ENCODE results near the gene ESPN. TPM values are rescaled to one million over a fixed set of nuclear protein-coding genes. Genes with fewer than 3 reads are reported as not detected.
A peak's percentile ranks its signal among the peaks of the same experiment; 100 is the strongest.

ESPN gene
- total RNA-seq, 1 experiment from 2014 or later: 53.1 TPM

DNA sequence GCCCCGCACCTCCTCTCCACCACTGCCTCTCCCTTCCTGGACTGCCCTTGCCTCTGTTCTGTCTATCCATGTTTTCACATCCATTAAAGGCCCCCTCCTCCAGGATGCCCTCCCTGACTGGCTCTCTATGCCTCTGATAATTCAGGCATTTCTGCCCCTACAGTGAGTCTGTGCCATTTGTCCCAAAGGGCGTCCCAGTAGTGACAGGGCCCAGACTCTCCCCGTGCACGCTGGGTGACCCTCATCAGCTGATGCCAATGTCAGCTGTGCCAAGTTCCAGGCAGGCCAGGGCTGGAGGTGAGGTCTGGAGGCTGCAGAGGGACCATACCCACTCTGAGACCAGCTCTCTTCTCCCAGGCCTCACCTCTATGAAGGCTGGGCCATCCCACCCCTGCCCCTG lies 70.1 kb downstream of the ESPN start:
- Histone ChIP-seq H4K91ac (ENCODE audit: insufficient read length, low read depth, low read length) (no peak overlapping the region), H2BK12ac (ENCODE audit: insufficient read length, low read depth, low read length) (no peak overlapping the region), H3K9ac (ENCODE audit: extremely low read depth, insufficient read length, low read length) (no peak overlapping the region), H3K23me2 (ENCODE audit: insufficient read length, low read depth, low read length, poor library complexity, severe bottlenecking) (peaks cover 22% of the 10 kb centered on the region), H3K27me3 (ENCODE audit: insufficient read depth, low read length) (no peaks in the 10 kb centered on the region), H2AFZ (ENCODE audit: low read length) (no peak overlapping the region), H3K79me1 (ENCODE audit: insufficient read depth, low read depth, low read length, poor library complexity, severe bottlenecking) (no peaks in the 10 kb centered on the region), H3K9me3 (ENCODE audit: control insufficient read depth, low read depth, low read length) (no peaks in the 10 kb centered on the region), H3K18ac (ENCODE audit: insufficient read length, low read depth, low read length) (no peak overlapping the region), H3K27ac (ENCODE audit: insufficient read length, low read depth, low read length) (no peak overlapping the region), H3T11ph (ENCODE audit: low read length) (no peak overlapping the region), H2BK20ac (ENCODE audit: low read depth, low read length, poor library complexity, severe bottlenecking) (no peak overlapping the region), H3K79me2 (ENCODE audit: insufficient read depth, low read length) (no peaks in the 10 kb centered on the region), H3K14ac (ENCODE audit: insufficient read depth, low read length) (no peak overlapping the region), H3K23ac (ENCODE audit: insufficient read length, low read depth, low read length) (no peak overlapping the region), H3K4me2 (ENCODE audit: insufficient read depth, insufficient read length, low read length) (no peak overlapping the region), H3K56ac (ENCODE audit: insufficient read length, low read depth, low read length) (no peak overlapping the region), H4K20me1 (ENCODE audit: control insufficient read depth, insufficient read depth, insufficient read length) (no peaks in the 10 kb centered on the region), H2AK5ac (ENCODE audit: insufficient read length, low read length) (no peak overlapping the region), H2BK15ac (ENCODE audit: low read depth, low read length) (no peak overlapping the region), H4K5ac (ENCODE audit: insufficient read length, low read depth, low read length) (no peak overlapping the region), H2BK120ac (ENCODE audit: low read depth, low read length, poor library complexity, severe bottlenecking) (no peak overlapping the region), H3K4ac (ENCODE audit: low read depth, low read length) (no peak overlapping the region), H2BK5ac (ENCODE audit: insufficient read length, low read length) (no peak overlapping the region), H4K8ac (replicated peaks; ENCODE audit: insufficient read length, low read depth, low read length) (no peak overlapping the region), H3K4me1 (ENCODE audit: insufficient read depth, low read length) (peaks cover 4% of the 10 kb centered on the region; the same call in 1 of the 2 replicates)
- H3K36me3 Mint-ChIP-seq (ENCODE audit: insufficient read depth in 1 of 3, low read depth in 3 of 3): peaks cover 0 to 4% (median 0%) of the 10 kb centered on the region in 3 experiments; a peak in 1 of 7 replicates
- peaks cover 24% of the 10 kb centered on the region for H3K27me3 Mint-ChIP-seq (ENCODE audit: low read depth)
- H3K4me1 Mint-ChIP-seq: peaks cover 27 to 28% of the 10 kb centered on the region in 2 experiments
- DNase-seq: no peak
- H3K27ac Mint-ChIP-seq: no peak overlapping the region
- no peaks in the 10 kb centered on the region for H3K9me3 Mint-ChIP-seq
- TF ChIP-seq, protein P1, sequence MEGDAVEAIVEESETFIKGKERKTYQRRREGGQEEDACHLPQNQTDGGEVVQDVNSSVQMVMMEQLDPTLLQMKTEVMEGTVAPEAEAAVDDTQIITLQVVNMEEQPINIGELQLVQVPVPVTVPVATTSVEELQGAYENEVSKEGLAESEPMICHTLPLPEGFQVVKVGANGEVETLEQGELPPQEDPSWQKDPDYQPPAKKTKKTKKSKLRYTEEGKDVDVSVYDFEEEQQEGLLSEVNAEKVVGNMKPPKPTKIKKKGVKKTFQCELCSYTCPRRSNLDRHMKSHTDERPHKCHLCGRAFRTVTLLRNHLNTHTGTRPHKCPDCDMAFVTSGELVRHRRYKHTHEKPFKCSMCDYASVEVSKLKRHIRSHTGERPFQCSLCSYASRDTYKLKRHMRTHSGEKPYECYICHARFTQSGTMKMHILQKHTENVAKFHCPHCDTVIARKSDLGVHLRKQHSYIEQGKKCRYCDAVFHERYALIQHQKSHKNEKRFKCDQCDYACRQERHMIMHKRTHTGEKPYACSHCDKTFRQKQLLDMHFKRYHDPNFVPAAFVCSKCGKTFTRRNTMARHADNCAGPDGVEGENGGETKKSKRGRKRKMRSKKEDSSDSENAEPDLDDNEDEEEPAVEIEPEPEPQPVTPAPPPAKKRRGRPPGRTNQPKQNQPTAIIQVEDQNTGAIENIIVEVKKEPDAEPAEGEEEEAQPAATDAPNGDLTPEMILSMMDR (conservative IDR thresholded peaks at IDR 0.05): no peak
- no CpG with 5 or more reads among the region's 4 CpGs for WGBS (ENCODE audit: extremely low coverage, insufficient read length, low lambda C conversion rate)
- peak overlapping the region in 1 of 2 experiments; percentile 8; a peak in 1 of 5 replicates for H3K4me3 Mint-ChIP-seq
